IMR-90 (cell line): ENCODE measurements around the gene DCHS2. TPM values are rescaled to one million over a fixed set of nuclear protein-coding genes. Genes with fewer than 3 reads are reported as not detected.

ENCODE experiments used
- ATAC-seq: fragments of 200-7000 bp; cut with Tn5 transposase; 2 replicates; pipeline ENCODE4 v1.9.1; 2020; ENCODE audit warnings: low read depth, mild to moderate bottlenecking, moderate library complexity
- BruUV-seq: library from RNA; stranded (reverse); fragments of 400-500 nt; replicated peaks from 2 replicates; lab custom pipeline; 2021; lab: Mats Ljungman, UMichigan
- CTCF ChIA-PET: fragments of 300-600 bp; formaldehyde crosslinking; extraction: SDS; loops from one replicate; lab custom pipeline; 2021; ENCODE audit warnings: antibody characterized with exemption; lab: Yijun Ruan, JAX
- POLR2A ChIA-PET: fragments of 300-600 bp; sonication (Branson Sonifier 250); formaldehyde crosslinking; loops from one replicate; lab custom pipeline; 2022; ENCODE audit warnings: antibody characterized with exemption; ENCODE audit not compliant: unreplicated experiment; lab: Charles Lee
- DNase-seq: peaks from one replicate; pipeline ENCODE4 v3.0.0; 2013
- H2AFZ ChIP-seq: replicated peaks from 2 replicates; pipeline ENCODE3; 2013; ENCODE audit warnings: low read length, mild to moderate bottlenecking; ENCODE audit not compliant: poor library complexity
- H2AK5ac ChIP-seq: 2 replicates; pipeline ENCODE4 v1.6.1; 2013; ENCODE audit warnings: low read depth, low read length, inconsistent platforms
- H2AK9ac ChIP-seq: replicated peaks from 2 replicates; pipeline ENCODE3; 2013; ENCODE audit warnings: mild to moderate bottlenecking, low read depth, low read length, moderate library complexity; ENCODE audit not compliant: poor library complexity
- H2BK120ac ChIP-seq: 2 replicates; pipeline ENCODE4 v1.6.1; 2013; ENCODE audit warnings: low read depth, low read length, inconsistent platforms
- H2BK15ac ChIP-seq: 3 replicates; pipeline ENCODE4 v1.6.1; 2013; ENCODE audit warnings: low read depth, low read length, inconsistent platforms
- H2BK20ac ChIP-seq: 2 replicates; pipeline ENCODE4 v1.6.1; 2013; ENCODE audit warnings: low read depth, mild to moderate bottlenecking, inconsistent platforms, low read length, moderate library complexity
- H2BK5ac ChIP-seq: 2 replicates; pipeline ENCODE4 v1.6.1; 2013; ENCODE audit warnings: mild to moderate bottlenecking, low read depth, low read length, inconsistent platforms; ENCODE audit not compliant: poor library complexity, severe bottlenecking
- H3K14ac ChIP-seq: replicated peaks from 2 replicates; pipeline ENCODE4 v1.6.1; 2013; ENCODE audit warnings: low read depth, low read length, inconsistent platforms
- H3K18ac ChIP-seq: 2 replicates; pipeline ENCODE4 v1.6.1; 2013; ENCODE audit warnings: low read depth, low read length, control low read depth
- H3K23ac ChIP-seq: 2 replicates; pipeline ENCODE4 v1.6.1; 2013; ENCODE audit warnings: low read depth, low read length, inconsistent platforms
- H3K27ac ChIP-seq: 2 replicates; pipeline ENCODE4 v1.5.1; 2013; ENCODE audit warnings: mild to moderate bottlenecking, control low read depth, low read length; ENCODE audit not compliant: insufficient read depth
- H3K27me3 ChIP-seq: 2 replicates; pipeline ENCODE4 v1.6.1; 2013; ENCODE audit warnings: low read length; ENCODE audit not compliant: control insufficient read depth, insufficient read depth
- H3K36me3 ChIP-seq: 2 replicates; pipeline ENCODE4 v1.6.1; 2013; ENCODE audit warnings: low read length, mixed read lengths; ENCODE audit not compliant: control insufficient read depth, insufficient read depth
- H3K4ac ChIP-seq: 2 replicates; pipeline ENCODE4 v1.6.1; 2013; ENCODE audit warnings: low read depth, low read length, inconsistent platforms
- H3K4me1 ChIP-seq: 2 replicates; pipeline ENCODE4 v1.6.1; 2013; ENCODE audit warnings: low read length, mixed read lengths; ENCODE audit not compliant: control insufficient read depth, insufficient read depth
- H3K4me2 ChIP-seq: 2 replicates; pipeline ENCODE4 v1.6.1; 2013; ENCODE audit warnings: low read depth, mild to moderate bottlenecking, control low read depth, low read length, moderate library complexity
- H3K4me3 ChIP-seq: 2 replicates; pipeline ENCODE4 v1.5.1; 2013; ENCODE audit warnings: low read depth, mild to moderate bottlenecking, control low read depth, low read length, moderate library complexity; ENCODE audit not compliant: insufficient read depth
- H3K56ac ChIP-seq: 2 replicates; pipeline ENCODE4 v1.6.1; 2013; ENCODE audit warnings: low read length, inconsistent platforms; ENCODE audit not compliant: insufficient read depth; ENCODE audit errors: extremely low read depth
- H3K79me1 ChIP-seq, 2 experiments: 2 replicates each; pipeline ENCODE4 v1.6.1; 2013; ENCODE audit warnings: low read length in 2 of 2, inconsistent platforms in 1 of 2, low read depth in 1 of 2
- H3K9ac ChIP-seq: 2 replicates; pipeline ENCODE4 v1.6.1; 2013; ENCODE audit warnings: low read depth, low read length, control low read depth
- H3K9me1 ChIP-seq: 2 replicates; pipeline ENCODE4 v1.6.1; 2013; ENCODE audit warnings: low read length, inconsistent platforms; ENCODE audit not compliant: insufficient read depth
- H3K9me3 ChIP-seq: 2 replicates; pipeline ENCODE4 v1.6.1; 2013; ENCODE audit warnings: low read length; ENCODE audit not compliant: control insufficient read depth, insufficient read depth
- H4K20me1 ChIP-seq: 2 replicates; pipeline ENCODE4 v1.6.1; 2013; ENCODE audit warnings: low read length, inconsistent platforms; ENCODE audit not compliant: insufficient read depth
- H4K5ac ChIP-seq: 2 replicates; pipeline ENCODE4 v1.6.1; 2013; ENCODE audit warnings: mild to moderate bottlenecking, low read depth, low read length, control low read depth
- H4K8ac ChIP-seq, 2 experiments: 2 replicates each; pipeline ENCODE4 v1.6.1; 2013; ENCODE audit warnings: low read depth in 2 of 2, low read length in 2 of 2, control low read depth in 1 of 2, inconsistent platforms in 1 of 2
- H4K91ac ChIP-seq: 2 replicates; pipeline ENCODE4 v1.6.1; 2013; ENCODE audit warnings: low read depth, low read length, inconsistent platforms; ENCODE audit not compliant: insufficient read depth
- BHLHE40 ChIP-seq: fragments of 150-350 bp; IDR thresholded peaks from 2 replicates; pipeline ENCODE4 v1.6.1; 2016; ENCODE audit warnings: mild to moderate bottlenecking, low read depth, low read length
- MAFK ChIP-seq: IDR thresholded peaks from 2 replicates; pipeline ENCODE4 v1.6.1; 2012; ENCODE audit warnings: low read depth, low read length, improper control_type of control experiment
- MXI1 ChIP-seq: IDR thresholded peaks from 2 replicates; pipeline ENCODE4 v1.6.1; 2012; ENCODE audit warnings: low read depth, mild to moderate bottlenecking, low read length, moderate library complexity, borderline replicate concordance
- RAD21 ChIP-seq: IDR thresholded peaks from 2 replicates; pipeline ENCODE4 v1.6.1; 2012; ENCODE audit warnings: low read length, improper control_type of control experiment
- RFX5 ChIP-seq: IDR thresholded peaks from 2 replicates; pipeline ENCODE4 v1.8.0; 2012; ENCODE audit warnings: low read depth, mild to moderate bottlenecking, low read length, moderate library complexity
- SMC3 ChIP-seq: fragments of 150-350 bp; IDR thresholded peaks from 2 replicates; pipeline ENCODE4 v1.6.1; 2016; ENCODE audit warnings: low read depth, mild to moderate bottlenecking, antibody characterized with exemption, low read length, moderate library complexity
- WGBS, 2 experiments: methylation state at CpG; one replicate each; pipeline versions ENCODE4 v1.1.5 to v1.1.7; 2013; ENCODE audit warnings: missing lambda C conversion rate in 2 of 2; ENCODE audit not compliant: insufficient read length in 1 of 2; ENCODE audit errors: extremely low coverage in 2 of 2; 5-methylcytosine and 5-hydroxymethylcytosine counted together
- dilution Hi-C: fragments of 300-500 bp; cut with HindIII; formaldehyde crosslinking; loops from one replicate; pipeline ENCODE4 v1.14.3; 2018; ENCODE audit warnings: low sequenced_read_pairs; ENCODE audit not compliant: unreplicated experiment
- in situ Hi-C: fragments of 300-500 bp; cut with MboI; formaldehyde crosslinking; loops from 3 replicates; pipeline ENCODE4 v1.14.3; 2019; ENCODE audit warnings: low sequenced_read_pairs, inconsistent platforms, mixed read lengths
- intact Hi-C: fragments of 100-400 bp; cut with micrococcal nuclease; formaldehyde crosslinking; loops from 2 replicates; pipeline ENCODE4 v1.10.0; 2022
- polyA plus RNA-seq, 3 experiments: library from polyadenylated mRNA; depleted of rRNA; stranded (reverse); fragments of >200 nt; gene quantifications; 2 replicates each; pipeline ENCODE4 v1.2.3, GENCODE V29; 2012; ENCODE audit warnings: low replicate concordance in 1 of 3
- total RNA-seq: library from RNA; depleted of rRNA; stranded (reverse); fragments of >200 nt; gene quantifications from 2 replicates; pipeline ENCODE4 v1.2.3, GENCODE V29; 2012

The DCHS2 gene
- total and polyA plus RNA-seq, 2 of the 4 experiments (the other 2 are of a cell fraction), result not detected

DNA sequence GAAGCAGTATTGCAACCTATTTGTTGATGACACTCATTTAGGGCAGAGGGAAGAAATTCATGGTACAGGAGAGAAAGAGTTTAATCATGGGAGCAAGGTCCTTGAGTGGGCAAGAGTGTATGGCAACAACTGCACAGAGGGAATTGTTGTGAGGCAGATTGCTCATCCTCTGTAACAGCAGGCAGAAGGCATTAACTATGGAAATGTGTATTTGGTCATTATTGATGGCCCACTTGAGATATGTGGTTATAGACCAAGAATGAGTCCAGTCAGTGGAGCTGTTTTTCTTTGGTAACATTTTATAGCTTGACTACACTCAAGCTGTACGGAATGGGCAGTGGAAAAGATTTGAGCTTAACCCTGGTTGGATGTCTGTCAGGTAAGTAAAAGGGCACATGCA is 42.7 kb upstream of the DCHS2 start:
- ATAC-seq, result no peak
- Histone ChIP-seq H3K14ac (no peak overlapping the region), H4K5ac (no peak overlapping the region), H2AFZ (no peak overlapping the region), H3K4me2 (no peak overlapping the region), H2BK120ac (no peak overlapping the region), H3K4me3 (no peak overlapping the region), H3K4ac (no peak overlapping the region), H3K9ac (no peak overlapping the region), H2AK5ac (no peak overlapping the region), H3K79me1 (no peaks in the 10 kb centered on the region), H3K36me3 (peaks cover 8% of the 10 kb centered on the region), H3K23ac (no peak overlapping the region), H3K27ac (no peak overlapping the region), H3K4me1 (no peaks in the 10 kb centered on the region), H2BK5ac (no peak overlapping the region), H2BK15ac (no peak overlapping the region), H2BK20ac (no peak overlapping the region), H3K18ac (no peak overlapping the region), H4K8ac (no peak overlapping the region), H3K56ac (no peak overlapping the region), H3K27me3 (no peaks in the 10 kb centered on the region), H3K9me3 (no peaks in the 10 kb centered on the region), H4K91ac (no peak overlapping the region), H2AK9ac (no peak overlapping the region), H3K9me1 (0 out of 2 replicates have a peak, but pooled peaks cover 4% of the 10 kb centered on the region), H4K20me1 (no peaks in the 10 kb centered on the region)
- dilution Hi-C loops, result no loop called here
- intact Hi-C loops, result no loop called here
- WGBS, 2 experiments, result no CpG with 5 or more reads among the region's 1 CpG
- BruUV-seq, result no TSS peak
- ChIA-PET POLR2A (no interaction called here), CTCF (no interaction called here)
- TF ChIP-seq MXI1 (no peak), BHLHE40 (no peak), MAFK (no peak), RAD21 (no peak), RFX5 (no peak), SMC3 (no peak)
- in situ Hi-C loops, result no loop called here
- DNase-seq, result no peak
